B cell (primary cell): ENCODE measurements around the gene KLHDC8A. TPM values are rescaled to one million over a fixed set of nuclear protein-coding genes. Genes with fewer than 3 reads are reported as not detected.
"Not testable (repeated sequence)": the region's sequence is repeated elsewhere in the genome, so short reads cannot be mapped to it uniquely, and the experiment has no call there.

Source experiments
- ATAC-seq: fragments of 200-7000 bp; cut with Tn5 transposase; one replicate; pipeline ENCODE4 v1.10.0; 2021; ENCODE audit warnings: low read depth, mild to moderate bottlenecking, moderate number of reproducible peaks, moderate library complexity
- CTCF ChIA-PET: fragments of 350-600 bp; sonication (Branson Sonifier 250); formaldehyde crosslinking; loops from one replicate; lab custom pipeline; 2021; ENCODE audit warnings: antibody characterized with exemption, inconsistent platforms; lab: Charles Lee
- POLR2A ChIA-PET: fragments of 350-600 bp; sonication (Branson Sonifier 250); formaldehyde crosslinking; loops from one replicate; lab custom pipeline; 2021; ENCODE audit warnings: antibody characterized with exemption; lab: Charles Lee
- DNase-seq: peaks from one replicate; pipeline ENCODE4 v3.0.0; 2013
- H2AFZ ChIP-seq: 2 replicates; pipeline ENCODE4 v1.6.1; 2012; ENCODE audit warnings: mild to moderate bottlenecking, low read depth, low read length; ENCODE audit not compliant: insufficient read depth, poor library complexity, severe bottlenecking
- H3K27ac ChIP-seq, 2 donors: 1 replicate in 1 of 2; 2 replicates in 1 of 2; pipeline ENCODE4 v1.5.1; 2012 to 2013; ENCODE audit warnings: low read length in 2 of 2, mild to moderate bottlenecking in 2 of 2, moderate library complexity in 1 of 2
- H3K27me3 ChIP-seq, 4 experiments: fragments of 200-600 bp in 1 of 4; sonication (generic) in 1 of 4; replicated peaks in 1 of 4; 1 replicate in 2 of 4; 2 replicates in 2 of 4; pipeline versions ENCODE4 v1.6.1 to v1.7.0; 2013 to 2016; ENCODE audit warnings: low read length in 3 of 4, mild to moderate bottlenecking in 2 of 4, mixed read lengths in 1 of 4, moderate library complexity in 1 of 4; ENCODE audit not compliant: insufficient read depth in 4 of 4, control insufficient read depth in 3 of 4; ENCODE audit errors: control extremely low read depth in 1 of 4
- H3K36me3 ChIP-seq, 2 experiments: replicated peaks in 1 of 2; 1 replicate in 1 of 2; 2 replicates in 1 of 2; pipeline versions ENCODE4 v1.6.1 to v1.7.1; 2013; ENCODE audit warnings: low read length in 1 of 2; ENCODE audit not compliant: insufficient read depth in 2 of 2, control insufficient read depth in 1 of 2; ENCODE audit errors: control extremely low read depth in 1 of 2, extremely low read depth in 1 of 2
- H3K4me1 ChIP-seq, 2 donors: fragments of 200-600 bp in 1 of 2; sonication (generic) in 1 of 2; 1 replicate in 1 of 2; 2 replicates in 1 of 2; pipeline versions ENCODE4 v1.5.1 to v1.6.1; 2013 to 2017; ENCODE audit warnings: low read length in 2 of 2; ENCODE audit not compliant: control insufficient read depth in 2 of 2, insufficient read depth in 2 of 2
- H3K4me2 ChIP-seq: replicated peaks from 2 replicates; pipeline ENCODE3; 2012; ENCODE audit warnings: mild to moderate bottlenecking, low read depth, low read length; ENCODE audit not compliant: poor library complexity, severe bottlenecking
- H3K4me3 ChIP-seq, 5 experiments: fragments of 200-600 bp in 1 of 5; sonication (generic) in 1 of 5; 1 replicate in 3 of 5; 2 replicates in 2 of 5; pipeline versions ENCODE4 v1.5.1 to v1.7.0; 2011 to 2016; ENCODE audit warnings: low read length in 4 of 5, mild to moderate bottlenecking in 4 of 5, low read depth in 2 of 5, control low read depth in 1 of 5, moderate library complexity in 1 of 5; ENCODE audit not compliant: insufficient read depth in 1 of 5; ENCODE audit errors: control extremely low read depth in 1 of 5, extremely low read depth in 1 of 5
- H3K79me2 ChIP-seq: fragments of 200-600 bp; sonication (generic); one replicate; pipeline ENCODE4 v1.6.0; 2016; ENCODE audit warnings: low read length; ENCODE audit not compliant: control insufficient read depth, insufficient read depth
- H3K9ac ChIP-seq: fragments of 200-600 bp; sonication (generic); 2 replicates; pipeline ENCODE4 v1.6.1; 2017; ENCODE audit warnings: mild to moderate bottlenecking, low read length, moderate library complexity
- H3K9me3 ChIP-seq, 3 donors: one replicate each; pipeline versions ENCODE4 v1.6.1 to v1.7.1; 2013; ENCODE audit warnings: low read length in 2 of 3; ENCODE audit not compliant: control insufficient read depth in 2 of 3, insufficient read depth in 1 of 3; ENCODE audit errors: control extremely low read depth in 1 of 3
- H4K20me1 ChIP-seq: 2 replicates; pipeline ENCODE4 v1.6.0; 2012; ENCODE audit warnings: mild to moderate bottlenecking, low read length; ENCODE audit not compliant: insufficient read depth, control insufficient read depth, poor library complexity, severe bottlenecking
- H3K27ac Mint-ChIP-seq: one replicate; pipeline ENCODE4 v1.8.0; 2021; ENCODE audit warnings: mixed read lengths
- H3K27me3 Mint-ChIP-seq: one replicate; pipeline ENCODE4 v1.8.0; 2021; ENCODE audit warnings: mixed read lengths
- H3K4me1 Mint-ChIP-seq: one replicate; pipeline ENCODE4 v1.8.0; 2021; ENCODE audit warnings: mixed read lengths
- H3K4me3 Mint-ChIP-seq: one replicate; pipeline ENCODE4 v1.8.0; 2021; ENCODE audit warnings: mixed read lengths
- H3K9me3 Mint-ChIP-seq: one replicate; pipeline ENCODE4 v1.8.0; 2022; ENCODE audit warnings: mixed read lengths; ENCODE audit not compliant: insufficient read depth
- CTCF ChIP-seq: fragments of 200-600 bp; IDR thresholded peaks from one replicate; pipeline ENCODE4 v1.8.0; 2022; ENCODE audit warnings: antibody characterized with exemption, mild to moderate bottlenecking
- EZH2 ChIP-seq: IDR thresholded peaks from 2 replicates; pipeline ENCODE4 v1.6.1; 2012; ENCODE audit warnings: borderline replicate concordance, low read depth, mild to moderate bottlenecking, moderate library complexity, low read length; ENCODE audit not compliant: insufficient read depth, poor library complexity, severe bottlenecking
- WGBS: methylation state at CpG from one replicate; pipeline ENCODE4 v1.1.5; 2013; ENCODE audit warnings: missing lambda C conversion rate; ENCODE audit not compliant: insufficient coverage; 5-methylcytosine and 5-hydroxymethylcytosine counted together
- intact Hi-C: fragments of 100-400 bp; cut with micrococcal nuclease; formaldehyde crosslinking; loops from one replicate; pipeline ENCODE4 v1.10.0; 2022
- polyA minus RNA-seq: library from RNA; depleted of rRNA, polyadenylated mRNA; stranded (reverse); fragments of >200 nt; gene quantifications from 2 replicates; pipeline ENCODE4 v1.2.3, GENCODE V29; 2012
- polyA plus RNA-seq: library from polyadenylated mRNA; depleted of rRNA; stranded (reverse); fragments of >200 nt; gene quantifications from 2 replicates; pipeline ENCODE4 v1.2.3, GENCODE V29; 2012
- total RNA-seq, 2 donors: library from RNA; stranded (reverse); fragments of 120-200 nt in 1 of 2; gene quantifications; 1 replicate in 1 of 2; 2 replicates in 1 of 2; pipeline versions ENCODE4 v1.2.3 to v1.2.4, GENCODE V29; 2013 to 2022

KLHDC8A gene, protein sequence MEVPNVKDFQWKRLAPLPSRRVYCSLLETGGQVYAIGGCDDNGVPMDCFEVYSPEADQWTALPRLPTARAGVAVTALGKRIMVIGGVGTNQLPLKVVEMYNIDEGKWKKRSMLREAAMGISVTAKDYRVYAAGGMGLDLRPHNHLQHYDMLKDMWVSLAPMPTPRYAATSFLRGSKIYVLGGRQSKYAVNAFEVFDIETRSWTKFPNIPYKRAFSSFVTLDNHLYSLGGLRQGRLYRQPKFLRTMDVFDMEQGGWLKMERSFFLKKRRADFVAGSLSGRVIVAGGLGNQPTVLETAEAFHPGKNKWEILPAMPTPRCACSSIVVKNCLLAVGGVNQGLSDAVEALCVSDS
- total RNA-seq: 0.39 TPM in 1 of 2 replicates, not detected in the other
- total RNA-seq (2013): 0.28 TPM
- 0.56 and 0.60 TPM in 2 replicates for polyA plus RNA-seq
- 0.17 and 0.71 TPM in 2 replicates for polyA minus RNA-seq

DNA sequence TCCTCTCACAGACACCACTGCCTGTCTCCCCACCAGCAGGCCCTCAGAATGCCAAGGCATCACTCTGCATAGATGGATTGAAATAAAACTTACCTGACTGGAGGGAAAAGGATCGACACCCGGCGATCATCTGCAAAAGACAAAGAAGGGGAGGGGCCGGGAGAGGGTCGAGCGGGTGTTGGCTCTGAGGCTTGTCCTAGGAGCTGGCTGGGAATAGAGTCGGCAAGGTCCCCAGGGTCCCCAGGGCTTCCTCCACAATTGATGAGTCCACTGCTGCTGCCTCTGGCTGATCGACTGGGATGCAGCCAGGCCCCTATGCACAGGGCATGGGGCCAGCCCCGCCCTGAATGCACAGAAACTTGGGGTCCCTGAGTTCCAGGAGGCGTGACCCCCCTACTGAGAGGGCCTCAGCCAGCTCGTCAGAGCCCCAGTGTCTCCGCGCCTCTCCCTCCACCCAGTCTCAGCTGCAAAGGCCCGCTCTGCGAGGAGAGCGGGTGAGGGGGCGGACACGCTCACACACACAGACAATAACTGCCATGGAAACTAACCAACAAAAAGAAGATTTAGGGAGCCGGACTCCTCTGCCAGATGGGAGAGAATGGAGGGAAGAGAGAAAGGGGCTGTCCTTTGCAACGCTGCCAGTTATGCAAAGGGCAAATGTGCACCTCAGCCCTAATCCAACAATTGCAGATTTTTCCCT lies at the start of gene KLHDC8A:
Gene KLHDC8A, minus strand, starts transcription at position 483 of the 700 bp plus-strand sequence. CDS start 13,318 bp downstream, outside the sequence.
- ChIA-PET POLR2A (no interaction called here), CTCF (interaction anchor here (1.1 to 6.0 kb wide), 6 partner anchors 10 to 167 kb away, joined by 3 to 85 read pairs (median 8); no protein-coding TSS in a partner anchor)
- Mint-ChIP-seq H3K27ac (no peak within 1 kb of the TSS), H3K4me3 (no peak within 1 kb of the TSS), H3K4me1 (peaks cover 9% of the 10 kb centered on the region), H3K27me3 (peaks cover 19% of the 10 kb centered on the region), H3K9me3 (no peaks in the 10 kb centered on the region)
- intact Hi-C loops: no loop called here
- WGBS: 80% methylated on average over 9 of the region's 20 CpGs
- Histone ChIP-seq H3K9me3 (no peaks in the 10 kb centered on the region), H3K36me3 (no peaks in the 10 kb centered on the region), H3K27me3 (peaks cover 0 to 4% (median 0%) of the 10 kb centered on the region in 4 experiments), H3K27ac (no peak within 1 kb of the TSS), H3K4me2 (no peak within 1 kb of the TSS), H4K20me1 (no peaks in the 10 kb centered on the region), H2AFZ (no peak within 1 kb of the TSS), H3K4me3 (no peak within 1 kb of the TSS), H3K79me2 (no peaks in the 10 kb centered on the region), H3K4me1 (peaks cover 0 to 5% of the 10 kb centered on the region in 2 donors), H3K9ac (no peak within 1 kb of the TSS)
- ATAC-seq (no peak), DNase-seq (no peak)
- TF ChIP-seq EZH2 (no peak), CTCF (no peak)

DNA sequence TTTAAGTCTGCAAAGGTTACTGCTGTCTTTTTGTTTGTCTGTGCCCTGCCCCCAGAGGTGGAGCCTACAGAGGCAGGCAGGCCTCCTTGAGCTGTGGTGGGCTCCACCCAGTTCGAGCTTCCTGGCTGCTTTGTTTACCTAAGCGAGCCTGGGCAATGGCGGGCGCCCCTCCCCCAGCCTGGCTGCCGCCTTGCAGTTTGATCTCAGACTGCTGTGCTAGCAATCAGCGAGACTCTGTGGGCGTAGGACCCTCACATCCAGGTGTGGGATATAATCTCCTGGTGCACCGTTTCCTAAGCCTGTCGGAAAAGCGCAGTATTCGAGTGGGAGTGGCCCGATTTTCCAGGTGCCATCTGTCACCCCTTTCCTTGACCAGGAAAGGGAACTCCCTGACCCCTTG lies 49.5 kb upstream of the KLHDC8A start:
- no CpG with 5 or more reads among the region's 12 CpGs for WGBS
- H3K4me2 ChIP-seq, H3K4me1 Mint-ChIP-seq, ATAC-seq, DNase-seq, H3K9me3 Mint-ChIP-seq, POLR2A ChIA-PET, H2AFZ ChIP-seq, intact Hi-C loops, H3K36me3 ChIP-seq, H3K27ac ChIP-seq, H3K4me3 Mint-ChIP-seq, H3K9ac ChIP-seq, H3K79me2 ChIP-seq, H3K27ac Mint-ChIP-seq, H3K4me1 ChIP-seq, H4K20me1 ChIP-seq, H3K9me3 ChIP-seq, H3K4me3 ChIP-seq: not testable (repeated sequence)
- CTCF ChIA-PET: interaction anchor here (1.1 to 1.3 kb wide), 2 partner anchors 9 to 80 kb away, joined by 3 to 7 read pairs; no protein-coding TSS in a partner anchor
- H3K27me3 ChIP-seq: peaks cover 0 to 12% (median 7%) of the 10 kb centered on the region in 4 experiments
- H3K27me3 Mint-ChIP-seq: peaks cover 30% of the 10 kb centered on the region

GRCh38 chr1:205404484-205404883 lies 47.8 kb upstream of the KLHDC8A start:
- H3K4me1 ChIP-seq, H2AFZ ChIP-seq, H3K9me3 Mint-ChIP-seq, POLR2A ChIA-PET, H3K27ac ChIP-seq, DNase-seq, H3K9me3 ChIP-seq, H3K27me3 ChIP-seq, H3K4me1 Mint-ChIP-seq, H3K4me3 ChIP-seq, H3K36me3 ChIP-seq, intact Hi-C loops, H3K4me2 ChIP-seq, H3K79me2 ChIP-seq, H3K27ac Mint-ChIP-seq, H3K4me3 Mint-ChIP-seq, CTCF ChIA-PET, H4K20me1 ChIP-seq, H3K9ac ChIP-seq, ATAC-seq: not testable (repeated sequence)
- no CpG with 5 or more reads among the region's 3 CpGs for WGBS
- H3K27me3 Mint-ChIP-seq: peaks cover 19% of the 10 kb centered on the region
